Muscle of leg (tissue), 11 donors: ENCODE measurements around the gene ALS2CL. TPM values are rescaled to one million over a fixed set of nuclear protein-coding genes. Genes with fewer than 3 reads are reported as not detected.

Experiments
- DNase-seq: peaks from one replicate; pipeline ENCODE4 v3.0.0; 2013
- H3K27ac ChIP-seq: one replicate; pipeline ENCODE4 v1.5.1; 2013; ENCODE audit warnings: mild to moderate bottlenecking, low read length, control low read depth
- H3K27me3 ChIP-seq: one replicate; pipeline ENCODE4 v1.6.1; 2013; ENCODE audit warnings: low read length; ENCODE audit not compliant: control insufficient read depth, insufficient read depth
- H3K36me3 ChIP-seq: one replicate; pipeline ENCODE4 v1.6.1; 2013; ENCODE audit warnings: low read length; ENCODE audit not compliant: control insufficient read depth, insufficient read depth
- H3K4me1 ChIP-seq: one replicate; pipeline ENCODE4 v1.6.1; 2013; ENCODE audit warnings: low read length; ENCODE audit not compliant: control insufficient read depth, insufficient read depth
- H3K4me3 ChIP-seq: one replicate; pipeline ENCODE4 v1.5.1; 2013; ENCODE audit warnings: low read length, control low read depth
- H3K9me3 ChIP-seq: replicated peaks from 2 replicates; pipeline ENCODE4 v1.6.1; 2013; ENCODE audit warnings: low read depth, low read length; ENCODE audit not compliant: control insufficient read depth
- WGBS: methylation state at CpG from one replicate; pipeline ENCODE4 v1.1.5; 2013; ENCODE audit warnings: missing lambda C conversion rate; ENCODE audit not compliant: insufficient coverage; 5-methylcytosine and 5-hydroxymethylcytosine counted together
- polyA plus RNA-seq, 8 donors: library from polyadenylated mRNA; unstranded; fragments of 120-200 nt; gene quantifications; one replicate each; pipeline versions ENCODE4 v1.2.1 to v1.2.3, GENCODE V29; 2013; ENCODE audit warnings: inconsistent platforms in 1 of 8, low replicate concordance in 1 of 8; ENCODE audit not compliant: insufficient read length in 8 of 8, insufficient read depth in 1 of 8
- total RNA-seq: library from RNA; stranded (reverse); fragments of 120-200 nt; gene quantifications from one replicate; pipeline ENCODE4 v1.2.4, GENCODE V29; 2013

The ALS2CL gene
- total and polyA plus RNA-seq, 9 donors = 1.9 to 7.3 (median 5.8) TPM

DNA sequence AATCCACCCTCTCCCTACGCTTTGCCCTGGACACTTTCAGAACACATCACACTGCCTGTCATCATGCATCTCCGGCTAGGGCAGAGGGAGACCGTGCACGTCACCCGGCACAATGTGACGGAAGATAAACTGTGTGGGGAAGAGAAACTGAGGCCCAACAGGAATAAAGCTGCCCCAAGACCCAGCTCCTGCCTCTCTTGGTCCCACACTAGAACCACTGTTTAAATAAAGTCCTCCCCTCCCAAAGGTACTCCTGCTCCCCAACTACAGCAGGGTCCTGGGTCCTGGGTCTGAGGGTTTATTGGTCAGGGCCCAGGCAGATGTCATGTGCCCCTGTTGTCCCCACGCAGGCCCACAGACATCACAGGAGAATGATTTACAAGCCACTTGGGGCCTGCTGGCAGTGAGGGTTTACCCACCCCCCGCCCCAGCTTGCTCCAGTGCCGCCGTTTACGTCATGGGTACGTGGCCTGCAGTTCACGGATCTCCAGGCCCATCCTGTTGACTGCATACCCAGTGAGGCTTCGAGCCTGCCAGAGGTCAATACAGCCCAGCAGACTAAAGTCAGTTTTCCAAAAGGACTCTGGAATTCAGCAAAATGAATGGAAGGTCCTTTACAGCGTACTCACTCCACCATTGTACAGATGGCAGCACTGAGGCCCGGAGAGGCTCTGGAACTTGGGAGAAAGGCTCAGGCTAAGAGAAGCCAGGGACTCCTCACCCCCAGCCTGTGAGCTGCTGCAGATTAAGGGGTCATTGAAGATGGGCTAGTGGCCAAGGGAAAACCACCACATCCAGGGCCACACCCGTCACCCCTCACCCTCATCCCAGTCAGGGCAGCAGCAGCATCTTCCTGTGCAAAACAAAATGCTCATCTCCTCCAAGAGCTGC, 23.2 kb downstream of the ALS2CL start:
- 81% methylated on average over 5 of the region's 17 CpGs for WGBS
- Histone ChIP-seq H3K27me3 (peaks cover 19% of the 10 kb centered on the region), H3K27ac (no peak overlapping the region), H3K36me3 (no peaks in the 10 kb centered on the region), H3K4me3 (no peak overlapping the region), H3K9me3 (no peaks in the 10 kb centered on the region), H3K4me1 (peaks cover 11% of the 10 kb centered on the region)
- DNase-seq = peak; percentile 0

DNA sequence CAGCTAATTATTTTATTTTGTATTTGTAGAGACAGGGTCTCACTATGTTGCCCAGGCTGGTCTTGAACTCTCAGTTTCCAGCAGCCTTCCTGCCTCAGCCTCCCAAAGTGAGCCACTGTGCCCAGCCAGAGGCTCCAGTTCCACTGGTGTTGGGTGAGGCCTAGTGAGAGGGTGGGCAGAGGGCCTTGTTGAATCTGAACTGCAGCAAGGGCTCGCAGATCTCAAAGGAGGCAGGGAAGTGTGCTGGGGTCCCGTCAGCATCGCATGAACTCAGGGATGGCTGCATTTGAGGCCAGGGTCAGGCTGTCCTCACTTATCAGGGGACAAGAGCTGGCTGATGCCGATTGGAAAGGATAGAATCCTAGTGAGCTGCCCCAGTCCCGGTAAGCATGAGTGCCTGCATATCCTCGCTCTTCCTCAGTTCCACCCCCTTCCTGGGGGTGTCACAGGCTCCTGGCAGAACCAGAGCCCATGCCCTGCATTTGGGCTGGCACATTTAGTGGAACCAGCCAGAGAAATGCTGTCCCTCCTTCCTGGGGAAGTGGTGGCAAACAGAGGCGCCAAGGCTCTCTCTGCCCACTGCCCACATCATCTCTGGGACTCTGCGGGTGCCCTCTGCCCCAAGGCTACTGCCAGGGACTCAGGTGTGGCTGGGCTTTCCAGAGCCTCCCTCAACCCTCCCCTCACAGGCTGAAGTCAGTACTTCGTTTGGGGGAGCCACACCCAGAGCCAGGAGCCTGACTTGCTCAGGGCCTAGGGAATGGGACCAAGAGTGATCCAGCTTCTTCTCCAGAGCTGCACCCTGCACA, 24.1 kb downstream of the ALS2CL start:
- Histone ChIP-seq H3K27ac (no peak overlapping the region), H3K36me3 (no peaks in the 10 kb centered on the region), H3K4me3 (no peak overlapping the region), H3K9me3 (no peaks in the 10 kb centered on the region), H3K27me3 (peaks cover 23% of the 10 kb centered on the region), H3K4me1 (peaks cover 12% of the 10 kb centered on the region)
- peak; percentile 0 for DNase-seq
- 83% methylated on average over 8 of the region's 9 CpGs for WGBS

GRCh38 chr3:46668591-46668990, 24.9 kb downstream of the ALS2CL start:
- peaks cover 20% of the 10 kb centered on the region for H3K4me1 ChIP-seq
- peak; percentile 0 for DNase-seq
- WGBS = 57% methylated on average over 1 of the region's 2 CpGs
- peaks cover 26% of the 10 kb centered on the region for H3K27me3 ChIP-seq
- H3K9me3 ChIP-seq = no peaks in the 10 kb centered on the region
- H3K36me3 ChIP-seq = no peaks in the 10 kb centered on the region
- no peak overlapping the region for H3K27ac ChIP-seq
- no peak overlapping the region for H3K4me3 ChIP-seq

DNA sequence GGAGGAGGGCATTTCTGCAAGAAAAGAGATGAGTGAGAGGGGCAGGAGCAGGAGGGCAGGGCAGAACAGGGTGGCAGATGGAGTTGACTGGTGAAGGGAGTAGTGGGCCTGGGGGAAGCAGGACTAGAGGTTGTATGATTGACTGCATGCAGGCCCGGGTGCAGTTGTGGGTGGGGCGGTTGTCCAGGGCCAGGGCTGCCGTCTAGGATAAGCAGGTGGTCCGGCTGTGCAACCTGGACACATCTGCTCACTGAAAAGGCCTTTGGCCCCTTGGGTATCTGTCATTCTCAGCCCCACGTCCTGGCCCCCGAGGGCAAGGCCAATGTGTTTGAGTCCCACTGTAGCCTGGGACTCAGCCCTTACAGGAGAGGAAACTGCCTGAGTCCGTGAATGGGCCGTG, 25.4 kb downstream of the ALS2CL start:
- no peaks in the 10 kb centered on the region for H3K9me3 ChIP-seq
- H3K36me3 ChIP-seq = no peaks in the 10 kb centered on the region
- WGBS = 64% methylated on average over 6 of the region's 8 CpGs
- H3K27ac ChIP-seq = no peak overlapping the region
- peaks cover 25% of the 10 kb centered on the region for H3K4me1 ChIP-seq
- H3K27me3 ChIP-seq = peaks cover 22% of the 10 kb centered on the region
- H3K4me3 ChIP-seq = no peak overlapping the region
- DNase-seq = no peak

GRCh38 chr3:46667657-46668056, 25.8 kb downstream of the ALS2CL start:
- DNase-seq = no peak
- no peaks in the 10 kb centered on the region for H3K9me3 ChIP-seq
- 89% methylated on average over 9 of the region's 9 CpGs for whole genome bisulfite sequencing
- peaks cover 30% of the 10 kb centered on the region for H3K4me1 ChIP-seq
- no peak overlapping the region for H3K4me3 ChIP-seq
- no peaks in the 10 kb centered on the region for H3K36me3 ChIP-seq
- H3K27ac ChIP-seq = no peak overlapping the region
- H3K27me3 ChIP-seq = peaks cover 22% of the 10 kb centered on the region

GRCh38 chr3:46667061-46667621, 26.3 kb downstream of the ALS2CL start:
- no peaks in the 10 kb centered on the region for H3K36me3 ChIP-seq
- peaks cover 22% of the 10 kb centered on the region for H3K27me3 ChIP-seq
- WGBS = 94% methylated on average over 8 of the region's 8 CpGs
- peaks cover 35% of the 10 kb centered on the region for H3K4me1 ChIP-seq
- no peak overlapping the region for H3K4me3 ChIP-seq
- peak; percentile 20 for DNase-seq
- no peak overlapping the region for H3K27ac ChIP-seq
- H3K9me3 ChIP-seq = no peaks in the 10 kb centered on the region

GRCh38 chr3:46666453-46666845, 27.0 kb downstream of the ALS2CL start:
- Histone ChIP-seq H3K27me3 (peaks cover 22% of the 10 kb centered on the region), H3K4me1 (peaks cover 40% of the 10 kb centered on the region)

GRCh38 chr3:46665763-46666452, 27.6 kb downstream of the ALS2CL start:
- no peak overlapping the region for H3K4me3 ChIP-seq
- H3K4me1 ChIP-seq = peaks cover 44% of the 10 kb centered on the region
- no peak overlapping the region for H3K27ac ChIP-seq
- H3K9me3 ChIP-seq = no peaks in the 10 kb centered on the region
- H3K27me3 ChIP-seq = peaks cover 23% of the 10 kb centered on the region
- H3K36me3 ChIP-seq = no peaks in the 10 kb centered on the region
- peak; percentile 10 for DNase-seq
- 48% methylated on average over 9 of the region's 9 CpGs for WGBS

More at GRCh38 chr3:46666453-46666845, 27.0 kb downstream of the ALS2CL start:
- peak; percentile 1 for DNase-seq
- WGBS = 79% methylated on average over 7 of the region's 7 CpGs
- no peak overlapping the region for H3K4me3 ChIP-seq
- H3K27ac ChIP-seq = no peak overlapping the region
- no peaks in the 10 kb centered on the region for H3K36me3 ChIP-seq
- H3K9me3 ChIP-seq = no peaks in the 10 kb centered on the region

DNA sequence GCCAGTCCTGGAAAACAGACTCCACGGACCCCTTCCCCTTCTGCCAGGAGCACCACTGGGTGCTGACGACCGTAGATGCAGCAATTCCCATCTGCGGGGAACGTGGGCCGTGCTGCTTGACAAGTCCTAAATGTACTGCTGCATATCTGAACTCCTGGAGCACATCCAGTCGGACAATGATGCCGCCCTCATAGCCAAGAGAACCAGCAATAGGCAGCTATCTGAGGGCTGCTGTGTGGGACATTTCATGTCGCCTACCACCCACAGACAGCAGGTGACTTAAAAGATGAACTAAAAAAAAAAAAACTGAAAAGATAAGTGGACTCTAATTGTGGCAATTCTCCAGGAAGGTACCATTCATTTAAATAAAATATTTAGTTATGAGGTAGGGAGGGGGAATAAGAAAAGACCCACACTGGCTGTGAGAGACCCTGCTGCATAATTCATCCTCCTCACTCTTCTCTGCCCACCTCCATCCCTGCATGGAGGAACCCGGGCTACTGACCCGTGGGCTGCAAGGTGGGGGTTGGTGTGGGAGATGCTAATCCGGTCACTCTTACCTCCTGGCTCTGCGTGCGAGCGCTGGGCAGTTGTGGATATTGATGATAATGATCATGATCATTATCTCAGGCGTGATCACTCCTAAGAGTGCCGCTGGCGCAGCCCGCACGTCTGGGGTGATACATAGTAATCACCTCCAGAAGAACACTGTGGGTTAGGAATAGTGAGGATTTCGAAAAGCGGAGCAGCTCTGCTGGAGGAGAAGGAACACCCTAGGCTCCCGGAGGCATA, 28.3 kb downstream of the ALS2CL start:
- 63% methylated on average over 11 of the region's 23 CpGs for WGBS
- Histone ChIP-seq H3K9me3 (no peaks in the 10 kb centered on the region), H3K27me3 (peaks cover 27% of the 10 kb centered on the region), H3K27ac (no peak overlapping the region), H3K36me3 (no peaks in the 10 kb centered on the region), H3K4me3 (no peak overlapping the region), H3K4me1 (peaks cover 51% of the 10 kb centered on the region)
- peak; percentile 2 for DNase-seq
